GM21381 (cell line): ENCODE measurements around the gene SPATA17.
"Not testable (repeated sequence)": the region's sequence is repeated elsewhere in the genome, so short reads cannot be mapped to it uniquely, and the experiment has no call there.

Source experiments
- ATAC-seq: cut with Tn5 transposase; IDR thresholded peaks from one replicate; pipeline ENCODE4 v1.9.1; 2021; ENCODE audit warnings: mild to moderate bottlenecking, moderate library complexity; ENCODE audit not compliant: unreplicated experiment

SPATA17 gene

GRCh38 chr1:217630711-217631591, at the start of gene SPATA17, which contains the start of gene GPATCH2:
SPATA17 (plus strand) TSS chr1:217631344; CDS start chr1:217631379, 35 bp downstream.
GPATCH2 (minus strand) TSS chr1:217631090; CDS start chr1:217630971, 119 bp downstream.
- peak; percentile 97 for ATAC-seq

- ATAC-seq = not testable (repeated sequence)
Observed at GRCh38 chr1:217584286-217584811, 46.8 kb upstream of the SPATA17 start.

GRCh38 chr1:217585577-217585976, 45.6 kb upstream of the SPATA17 start:
- ATAC-seq = no peak

GRCh38 chr1:217586586-217586985, 44.6 kb upstream of the SPATA17 start:
- ATAC-seq = no peak

- ATAC-seq = no peak
Observed at GRCh38 chr1:217590598-217590997, 40.5 kb upstream of the SPATA17 start.

- no peak for ATAC-seq
Observed at GRCh38 chr1:217599154-217599553, 32.0 kb upstream of the SPATA17 start.

- no peak for ATAC-seq
Observed at GRCh38 chr1:217602380-217602779, 28.8 kb upstream of the SPATA17 start.

GRCh38 chr1:217605390-217605789, 25.8 kb upstream of the SPATA17 start:
- ATAC-seq = no peak

GRCh38 chr1:217614200-217614712, 16.9 kb upstream of the SPATA17 start:
- no peak for ATAC-seq

GRCh38 chr1:217617126-217617525, 14.0 kb upstream of the SPATA17 start:
- no peak for ATAC-seq

- peak; percentile 100 for ATAC-seq
Observed at GRCh38 chr1:217620814-217621213, 10.3 kb upstream of the SPATA17 start.

- ATAC-seq = no peak
Observed at GRCh38 chr1:217622042-217622441, 9.1 kb upstream of the SPATA17 start.

GRCh38 chr1:217626321-217626720, 4.8 kb upstream of the SPATA17 start:
- ATAC-seq = no peak

- no peak for ATAC-seq
Observed at GRCh38 chr1:217627431-217627830, 3.7 kb upstream of the SPATA17 start.

- ATAC-seq = no peak
Observed at GRCh38 chr1:217642455-217642854, 11.3 kb downstream of the SPATA17 start.

- no peak for ATAC-seq
Observed at GRCh38 chr1:217647791-217648190, 16.6 kb downstream of the SPATA17 start.

GRCh38 chr1:217650674-217651073, 19.5 kb downstream of the SPATA17 start:
- no peak for ATAC-seq

GRCh38 chr1:217660353-217661062, 29.4 kb downstream of the SPATA17 start:
- no peak for ATAC-seq

- ATAC-seq = no peak
Observed at GRCh38 chr1:217661407-217661806, 30.3 kb downstream of the SPATA17 start.

- no peak for ATAC-seq
Observed at GRCh38 chr1:217668351-217668940, 37.3 kb downstream of the SPATA17 start.

- ATAC-seq = no peak
Observed at GRCh38 chr1:217673387-217673786, 42.2 kb downstream of the SPATA17 start.
